Measurements from ENCODE around the gene NXPH2. TPM values are rescaled to one million over a fixed set of nuclear protein-coding genes. Genes with fewer than 3 reads are reported as not detected.

NXPH2 gene
- total RNA-seq, 1 experiment from 2014 or later: not detected

DNA sequence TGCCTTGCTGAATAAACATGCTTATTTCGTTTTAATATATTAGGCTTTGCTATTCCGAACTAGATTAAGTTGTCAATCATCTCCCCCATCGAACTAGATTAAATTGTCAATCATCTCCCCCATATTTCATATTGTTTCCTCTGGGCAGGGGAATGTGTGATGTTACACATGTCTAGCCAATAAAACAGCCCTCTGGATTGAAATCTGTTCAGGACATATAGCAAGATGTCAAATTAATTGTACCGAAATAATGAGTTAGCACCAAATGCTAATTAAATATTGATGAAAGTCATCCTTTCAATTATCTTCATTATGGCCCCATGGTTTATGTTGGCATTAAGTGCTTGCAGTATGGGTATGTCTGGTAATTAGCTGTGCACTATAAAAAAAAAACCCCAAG, 143.1 kb downstream of the NXPH2 start:
- DNase-seq (ENCODE audit: low read depth): no peak

- no peak for DNase-seq (ENCODE audit: low read depth)
Measured at GRCh38 chr2:138633049-138633448, 147.1 kb downstream of the NXPH2 start.

DNA sequence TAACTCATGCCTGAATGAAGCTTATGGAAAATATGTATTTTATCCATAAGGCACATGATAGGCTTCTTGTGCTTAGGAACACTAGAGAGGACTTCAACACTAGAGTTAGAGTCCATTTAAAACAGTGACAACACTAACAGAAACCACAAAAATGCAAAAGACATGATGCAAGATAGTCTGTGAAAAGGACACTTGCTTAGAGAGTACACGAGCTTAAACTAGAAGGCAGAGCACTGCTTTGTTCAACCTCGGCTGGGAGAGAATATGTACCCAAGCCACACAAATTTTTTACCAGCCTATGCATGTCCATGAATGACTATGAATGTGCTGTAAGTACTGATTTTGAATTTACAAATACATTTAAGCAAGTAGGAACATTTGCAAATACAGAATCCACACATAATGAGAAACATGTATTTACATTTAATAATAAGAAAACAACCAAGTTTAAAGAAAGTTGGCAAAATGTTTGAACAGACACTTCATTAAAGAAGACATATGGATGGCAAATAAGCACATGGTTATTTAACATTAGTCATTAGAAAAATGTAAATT, 148.0 kb downstream of the NXPH2 start:
- DNase-seq (ENCODE audit: low read depth): peak; percentile 21

DNA sequence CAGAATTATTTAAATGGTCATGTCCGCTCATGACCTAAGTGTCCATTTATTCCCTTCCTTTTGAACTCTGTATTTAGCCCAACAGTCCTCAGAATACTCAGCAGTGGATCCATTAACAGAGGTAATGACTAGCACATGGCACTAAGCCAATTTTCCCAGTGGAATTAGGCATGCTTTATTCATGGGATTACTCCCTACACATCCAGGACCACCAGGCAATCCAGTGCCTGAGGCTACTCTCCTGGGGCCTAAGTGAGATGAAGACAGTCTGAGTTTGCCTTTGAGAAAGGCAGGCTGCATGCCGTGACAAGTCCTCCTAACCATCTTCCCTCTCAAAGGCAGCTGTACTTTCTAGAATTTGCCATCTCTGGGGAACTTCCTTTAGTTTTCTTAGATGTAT, 150.0 kb downstream of the NXPH2 start:
- peak; percentile 26 for DNase-seq (ENCODE audit: low read depth)

DNA sequence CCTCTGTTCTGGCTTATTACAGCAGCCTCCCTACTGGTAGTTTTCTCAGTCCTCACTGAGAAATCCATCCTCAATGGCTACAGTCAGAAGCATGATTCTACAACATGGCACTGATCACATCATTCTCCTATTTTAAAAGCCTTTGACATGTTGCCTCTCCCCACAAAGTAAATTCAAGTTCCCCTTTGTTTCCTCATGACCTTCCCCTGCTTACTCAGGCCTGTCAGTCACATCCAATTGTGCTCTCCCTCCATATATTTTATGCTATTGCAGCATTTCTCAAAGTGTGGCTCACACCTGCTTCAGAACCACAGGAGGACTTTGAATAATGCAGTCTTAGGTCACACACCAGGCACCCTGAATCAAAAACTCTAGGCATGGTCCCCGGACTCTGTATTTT, 154.0 kb downstream of the NXPH2 start:
- no peak for DNase-seq (ENCODE audit: low read depth)

GRCh38 chr2:138622613-138623012, 157.6 kb downstream of the NXPH2 start:
- no peak for DNase-seq (ENCODE audit: low read depth)

DNA sequence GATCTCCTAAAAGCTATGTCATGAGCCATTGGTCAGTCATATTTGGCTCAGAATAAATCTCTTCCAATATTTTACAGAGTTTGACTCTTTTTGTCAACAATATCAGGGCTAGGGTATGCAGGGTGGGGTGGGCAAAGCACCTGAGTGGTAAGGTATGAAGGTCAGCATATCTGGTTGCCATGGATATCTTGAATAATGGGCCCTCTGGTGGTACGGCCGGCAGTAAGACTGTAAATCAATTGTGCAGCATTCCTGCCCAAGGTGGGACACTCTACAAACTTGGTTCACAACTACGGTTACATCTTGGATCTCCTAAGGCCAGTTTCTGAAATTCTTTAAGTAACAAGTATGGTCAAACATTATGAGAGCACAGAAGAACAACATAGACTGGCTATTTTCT, 159.1 kb downstream of the NXPH2 start:
- no peak for DNase-seq (ENCODE audit: low read depth)

DNA sequence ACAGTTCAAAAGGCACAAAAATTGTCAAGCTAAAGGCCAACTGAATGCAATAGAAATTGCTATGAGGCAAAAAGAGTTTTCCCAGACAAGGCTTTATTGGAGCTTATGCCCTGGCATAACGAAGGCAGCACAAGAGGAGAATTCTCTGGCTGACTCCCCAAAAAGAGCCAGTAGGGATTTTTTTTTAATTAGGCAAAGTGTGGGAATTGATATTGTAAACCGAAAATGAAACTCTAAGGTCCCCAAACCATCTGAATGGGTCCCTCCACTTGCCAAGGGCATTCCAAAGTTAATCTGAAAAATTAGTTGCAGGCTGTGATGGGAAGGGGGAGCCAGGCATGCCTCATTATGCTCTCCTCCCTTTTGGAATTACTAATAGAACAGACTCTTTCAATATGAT, 159.8 kb downstream of the NXPH2 start:
- peak; percentile 13 for DNase-seq (ENCODE audit: low read depth)

Data from RPMI7951 (cell line).